ENCODE results near the gene ARL6IP1.
A peak's percentile ranks its signal among the peaks of the same experiment; 100 is the strongest.
"Not testable (repeated sequence)": the region's sequence is repeated elsewhere in the genome, so short reads cannot be mapped to it uniquely, and the experiment has no call there.

Gene ARL6IP1

DNA sequence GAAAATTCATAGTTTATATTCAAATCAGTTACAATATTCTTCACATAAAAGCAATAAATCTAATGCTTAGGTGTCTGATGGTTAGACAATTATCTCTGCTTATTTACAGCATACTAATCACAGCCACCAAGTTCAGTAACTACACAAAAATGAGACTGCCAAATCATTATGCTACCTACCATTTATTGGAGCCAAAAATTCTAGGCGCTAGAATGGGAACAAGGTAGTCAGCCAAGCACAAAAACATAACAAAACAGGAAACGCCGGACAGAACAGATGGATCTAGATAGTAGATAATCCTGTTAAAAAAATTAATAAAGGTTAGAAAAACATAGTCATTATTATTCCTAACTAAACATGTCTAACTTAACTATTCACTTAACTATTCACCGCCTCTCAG is 3.6 kb downstream of the ARL6IP1 start:
- DNase-seq = no peak

DNA sequence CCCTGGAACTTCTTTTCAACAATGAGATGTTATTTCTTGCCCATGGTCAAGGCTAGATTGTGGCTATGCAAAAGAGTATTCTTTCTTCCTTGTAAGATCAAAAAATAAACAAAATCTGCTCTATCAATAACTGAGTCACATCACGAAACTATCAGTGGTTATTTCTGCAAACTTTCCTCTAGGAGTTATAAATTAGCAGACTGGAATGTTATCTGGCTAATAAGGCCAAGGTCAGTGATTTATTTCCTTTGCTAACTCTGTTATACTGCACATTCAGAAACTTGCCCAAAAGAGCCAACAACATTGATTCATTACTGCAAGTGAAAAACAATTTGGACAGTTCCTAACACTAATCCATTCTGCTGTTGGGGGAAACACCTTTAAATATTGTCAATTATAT is 5.0 kb downstream of the ARL6IP1 start:
- no peak for DNase-seq

DNA sequence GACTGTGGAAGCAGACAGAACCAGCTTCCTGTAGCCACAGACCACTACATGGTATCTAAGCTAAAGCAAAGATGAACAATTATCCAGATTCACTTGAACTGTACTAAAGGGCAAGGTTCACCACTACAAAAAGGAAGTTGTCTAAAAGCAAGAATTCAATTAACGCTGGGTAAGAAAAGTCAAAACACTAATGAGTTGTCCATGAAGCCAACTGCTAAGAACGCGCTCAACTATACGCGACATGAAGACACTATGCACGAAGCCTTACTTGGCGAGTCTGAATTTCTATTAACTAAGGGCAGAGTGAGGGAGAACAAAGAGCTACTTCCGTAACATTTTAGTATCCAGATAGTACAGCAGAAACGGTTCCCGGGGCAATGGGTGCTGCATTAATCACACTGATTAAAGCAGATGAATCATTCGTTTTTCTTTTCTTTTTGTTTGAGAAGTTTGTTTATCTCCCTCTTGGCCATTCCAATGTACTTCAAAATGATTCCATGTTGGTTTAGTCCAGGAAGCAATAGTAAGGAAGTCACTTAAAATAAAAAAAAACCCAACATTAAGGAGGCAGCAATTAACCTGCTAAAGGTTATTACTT is 8.4 kb downstream of the ARL6IP1 start:
- no peak for DNase-seq

DNA sequence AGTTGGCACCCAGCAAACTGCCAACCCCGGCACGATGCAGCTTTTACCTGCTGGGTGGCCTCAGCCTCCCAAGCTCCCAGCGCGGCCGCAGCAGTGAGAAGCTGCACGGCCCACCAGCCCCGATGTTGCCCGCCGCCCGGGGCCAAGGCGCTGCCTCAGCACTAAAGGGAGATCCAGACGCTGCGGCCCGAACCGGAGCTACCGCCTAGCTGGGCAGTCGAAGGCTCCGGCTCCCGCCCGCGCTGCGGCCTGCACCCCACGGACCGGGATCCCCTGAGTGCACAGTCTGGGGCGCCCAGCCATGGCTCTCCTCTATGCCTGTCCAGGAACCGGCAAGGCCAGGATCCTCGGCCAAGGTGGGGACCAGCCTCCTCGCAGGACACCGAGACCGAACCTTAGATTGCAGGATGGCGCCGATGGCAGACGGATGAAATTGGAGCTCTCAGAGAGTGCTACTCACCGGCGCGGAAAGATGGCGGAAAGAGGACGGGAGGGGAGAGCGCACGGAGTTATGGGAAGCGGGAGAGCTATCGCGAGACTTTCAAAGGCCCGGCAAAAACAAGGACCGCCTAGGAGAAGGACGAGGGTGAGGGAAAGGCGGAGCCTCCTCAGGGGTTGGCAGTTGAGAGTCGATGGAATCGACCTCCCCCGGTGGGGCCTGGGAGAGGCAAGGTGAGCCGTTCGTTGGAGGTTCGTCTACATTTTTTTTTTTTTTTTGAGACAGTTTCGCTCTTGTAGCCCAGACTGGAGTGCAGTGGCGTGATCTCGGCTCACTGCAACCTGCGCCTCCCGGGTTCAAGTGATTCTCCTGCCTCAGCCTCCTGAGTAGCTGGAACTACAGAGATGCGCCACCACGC is 11.3 kb downstream of the ARL6IP1 start, which contains the start of gene RPS15A:
TSS of gene RPS15A (minus strand) at position 485 of the 857 bp plus-strand sequence. CDS start 1,221 bp downstream, outside the sequence.
- DNase-seq = peak; percentile 97

DNA sequence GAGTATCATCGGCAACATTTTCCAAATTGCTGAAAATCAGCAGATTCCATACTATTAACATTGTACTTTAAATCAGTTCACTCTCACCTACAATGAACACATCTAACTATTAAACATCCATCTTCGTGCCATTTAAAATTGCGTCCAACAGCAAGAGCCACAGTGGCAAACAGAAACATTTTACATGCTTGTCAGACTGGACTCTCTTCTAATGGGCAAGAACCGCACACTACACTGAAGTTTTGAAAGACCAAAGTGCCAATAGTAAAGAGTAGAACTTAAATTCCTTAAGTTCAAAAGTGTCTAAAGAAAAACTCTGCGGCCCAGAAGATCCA is 11.9 kb downstream of the ARL6IP1 start:
- no peak for DNase-seq

DNA sequence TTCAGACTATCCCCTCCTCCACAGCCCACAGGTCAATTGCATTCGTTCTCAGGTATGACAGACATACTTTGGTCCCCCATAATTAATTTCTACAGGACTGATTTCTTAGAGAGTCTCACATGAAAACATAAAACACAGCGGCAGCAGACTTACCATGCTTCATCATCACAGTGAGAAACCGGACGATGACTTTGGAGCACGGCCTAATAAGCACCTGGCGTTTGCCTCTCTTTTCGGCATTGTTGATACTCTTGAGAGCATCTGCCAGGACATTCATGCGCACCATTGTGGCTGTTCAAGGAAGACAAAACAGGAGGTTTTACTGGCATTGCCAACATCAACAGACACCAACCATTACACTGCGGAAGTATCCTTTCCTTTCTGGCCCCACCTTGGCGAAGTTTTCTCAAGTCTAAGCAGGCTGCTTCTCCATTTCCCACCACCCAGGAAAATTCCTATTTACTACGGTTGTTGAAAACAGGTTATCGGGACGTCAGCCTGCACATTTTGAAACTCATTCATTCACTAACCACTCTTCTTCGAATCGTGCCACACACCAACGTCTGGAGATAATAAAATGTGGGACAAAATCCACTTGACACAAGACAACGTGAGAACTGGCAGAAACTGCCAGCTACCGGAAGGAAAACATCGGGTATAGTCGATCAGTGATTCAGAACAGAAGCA is 12.4 kb downstream of the ARL6IP1 start:
- no peak for DNase-seq

DNA sequence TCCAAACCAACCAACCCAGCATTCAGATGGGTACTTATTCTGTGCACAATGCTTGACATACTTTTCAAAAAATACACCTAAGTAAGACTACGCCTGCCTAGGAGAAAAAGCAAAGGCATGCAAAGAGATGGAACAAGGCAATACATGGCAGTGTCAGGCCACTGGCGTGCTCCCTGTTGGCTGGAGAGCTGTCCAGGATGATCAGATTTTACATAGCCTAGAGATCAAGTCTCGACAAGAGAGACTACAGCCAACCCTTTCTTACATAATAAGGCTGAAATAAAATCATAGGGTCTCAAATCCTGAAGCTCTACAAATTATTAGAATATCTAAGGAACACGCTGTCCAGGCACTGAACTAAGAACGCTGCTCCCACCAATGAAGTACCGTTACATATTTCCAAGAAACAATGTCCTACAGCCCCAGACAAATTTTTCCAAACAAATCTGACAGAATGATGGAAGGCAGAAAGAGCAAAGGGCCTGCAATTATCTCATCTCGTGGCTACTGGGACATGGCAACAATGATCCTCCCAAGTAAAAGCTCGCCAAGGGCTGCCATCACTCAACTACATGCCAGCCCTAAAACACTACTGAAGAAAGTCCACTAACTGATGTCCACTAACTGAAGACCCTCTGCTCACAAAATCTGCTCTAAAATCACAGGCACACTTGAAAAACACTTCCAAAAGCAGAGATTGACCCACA is 16.3 kb downstream of the ARL6IP1 start:
- DNase-seq = no peak

DNA sequence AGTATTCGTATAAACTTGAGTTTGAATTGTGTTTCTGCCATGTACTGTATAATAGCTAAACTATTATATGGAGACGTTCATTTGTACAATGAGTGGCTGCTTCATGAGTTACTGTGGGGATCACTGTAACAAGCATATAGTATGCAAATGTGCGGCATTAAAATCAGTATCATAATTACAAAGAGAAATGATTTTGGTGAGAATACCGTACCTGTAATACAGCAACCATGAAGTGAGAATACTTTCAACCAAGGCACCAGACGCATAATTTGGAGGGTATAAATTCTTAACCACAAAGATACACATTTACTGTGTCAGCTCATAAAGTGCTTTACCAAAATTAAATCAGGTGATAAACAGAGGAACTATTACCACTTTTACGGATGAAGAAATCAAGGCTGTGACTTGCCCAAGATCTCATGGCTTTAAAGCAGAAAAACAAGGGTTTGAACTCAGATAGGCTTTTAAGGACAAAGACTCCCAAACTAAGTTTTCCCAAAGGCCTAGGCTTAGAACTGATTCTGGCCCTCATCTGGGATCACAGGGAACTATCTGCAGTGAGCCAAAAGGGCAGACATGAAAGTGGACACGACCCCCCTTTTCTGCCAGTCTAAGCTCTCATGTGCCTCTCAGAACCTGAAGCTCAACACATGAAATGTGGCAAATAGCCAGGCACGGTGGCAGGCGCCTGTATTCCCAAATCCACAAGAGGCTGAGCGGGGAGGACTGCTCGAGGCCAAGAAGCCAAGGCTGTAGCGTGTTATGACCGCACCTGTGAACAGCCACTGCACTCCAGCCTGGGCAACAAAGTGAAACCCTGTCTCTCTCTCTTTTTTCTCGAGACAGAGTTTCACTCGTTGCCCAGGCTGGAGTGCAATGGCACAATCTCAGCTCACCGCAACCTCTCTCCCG is 17.7 kb downstream of the ARL6IP1 start:
- DNase-seq = no peak

DNA sequence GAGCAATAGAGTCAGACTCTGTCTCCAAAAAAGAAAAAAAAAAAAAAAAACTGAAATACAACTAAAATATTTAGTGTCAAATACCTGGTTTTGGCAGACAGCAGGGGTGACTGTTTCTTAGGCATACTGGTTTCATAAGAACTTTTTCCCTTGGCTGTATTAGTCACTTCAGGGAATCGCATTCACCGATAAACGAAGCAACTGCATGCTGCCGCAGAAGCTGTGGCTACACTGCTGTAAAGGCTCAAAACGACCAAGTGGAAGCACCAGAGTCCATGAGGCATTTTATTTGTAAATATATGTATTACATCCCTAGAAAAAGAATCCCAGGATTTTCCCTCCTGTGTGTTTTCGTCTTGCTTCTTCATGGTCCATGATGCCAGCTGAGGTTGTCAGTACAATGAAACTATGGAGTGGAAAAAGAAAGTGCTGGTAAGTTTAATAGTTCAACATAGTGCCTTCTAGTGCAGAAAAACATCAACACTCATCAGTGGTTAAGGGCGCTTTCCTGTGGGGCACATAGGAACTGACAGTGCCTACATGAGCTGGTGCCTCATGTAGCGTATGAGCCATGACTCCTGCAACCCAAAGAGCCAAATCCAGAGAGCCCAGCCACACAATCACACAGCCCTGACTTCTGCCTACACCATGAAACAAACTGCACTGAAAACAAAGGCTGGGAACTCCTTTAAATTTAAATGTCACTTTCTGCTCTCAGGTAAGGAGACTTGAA is 18.5 kb downstream of the ARL6IP1 start:
- no peak for DNase-seq

DNA sequence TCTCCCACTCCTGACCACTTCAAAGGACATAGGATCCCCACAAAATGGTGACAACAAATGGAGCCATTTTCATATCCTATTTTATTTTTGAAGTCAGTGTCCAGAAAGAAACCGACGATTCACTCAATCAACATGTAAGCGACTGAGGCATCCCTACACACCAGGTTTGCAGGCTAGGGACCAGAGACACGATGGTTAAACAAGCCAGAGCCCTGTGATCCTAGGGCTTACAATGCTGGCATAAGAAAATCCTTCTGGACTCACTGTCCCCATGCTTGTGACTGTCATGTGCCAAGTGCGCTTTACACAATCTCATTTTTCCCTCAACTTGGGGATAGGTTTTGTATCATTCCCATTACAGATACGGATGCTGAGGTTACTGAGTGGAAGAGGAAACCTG is 20.1 kb downstream of the ARL6IP1 start:
- not testable (repeated sequence) for DNase-seq

DNA sequence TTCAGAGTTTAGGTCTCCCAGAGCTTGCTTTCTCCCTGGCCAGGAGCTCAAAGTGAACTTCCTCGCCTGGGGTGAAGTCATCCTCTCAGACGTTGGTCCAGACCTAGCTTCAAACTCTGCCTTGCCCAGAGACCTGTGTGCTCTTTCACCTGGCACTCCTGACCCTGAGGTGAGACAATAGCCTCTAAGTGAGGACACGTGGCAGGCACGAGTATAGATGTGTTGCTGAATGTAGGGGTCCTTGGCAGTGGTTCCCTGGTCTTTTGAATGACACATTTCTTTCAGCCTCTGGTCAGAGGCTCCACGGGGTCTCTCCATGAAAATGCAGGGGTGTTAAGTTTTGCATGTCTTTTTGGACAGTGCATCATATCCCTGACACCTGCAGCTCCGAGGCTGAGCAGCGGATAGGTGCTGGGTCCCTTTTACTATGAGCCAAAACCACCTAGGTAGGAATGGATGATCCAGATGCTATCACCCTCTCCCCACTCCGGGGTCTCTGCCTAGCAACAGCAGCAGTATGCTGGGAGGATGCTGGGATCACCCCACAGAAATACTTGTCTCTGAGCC is 20.8 kb downstream of the ARL6IP1 start:
- not testable (repeated sequence) for DNase-seq

DNA sequence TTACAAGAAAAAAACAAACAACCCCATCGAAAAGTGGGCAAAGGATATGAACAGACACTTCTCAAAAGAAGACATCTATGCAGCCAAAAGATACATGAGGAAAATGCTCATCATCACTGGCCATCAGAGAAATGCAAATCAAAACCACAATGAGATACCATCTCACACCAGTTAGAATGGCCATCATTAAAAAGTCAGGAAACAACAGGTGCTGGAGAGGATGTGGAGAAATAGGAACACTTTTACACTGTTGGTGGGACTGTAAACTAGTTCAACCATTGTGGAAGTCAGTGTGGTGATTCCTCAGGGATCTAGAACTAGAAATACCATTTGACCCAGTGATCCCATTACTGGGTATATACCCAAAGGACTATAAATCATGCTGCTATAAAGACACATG is 23.7 kb downstream of the ARL6IP1 start:
- not testable (repeated sequence) for DNase-seq

DNA sequence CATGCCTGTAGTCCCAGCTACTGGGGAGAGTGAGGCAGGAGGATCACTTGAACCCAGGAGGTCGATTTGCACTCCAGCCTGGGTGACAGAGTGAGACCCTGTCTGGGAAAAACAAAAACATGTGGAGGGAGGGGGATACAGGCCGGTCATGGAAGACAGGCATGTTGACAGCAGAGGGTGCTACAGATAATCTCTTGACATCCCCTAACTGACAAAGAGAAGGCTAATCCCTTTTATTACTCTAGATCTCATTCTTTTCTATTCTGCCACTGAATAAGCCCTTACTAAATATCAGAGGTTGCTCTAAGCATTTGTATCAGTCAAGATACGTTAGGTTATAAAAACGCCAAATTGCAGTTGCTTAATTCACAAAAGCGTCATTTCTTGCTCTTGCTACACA is 25.0 kb downstream of the ARL6IP1 start:
- not testable (repeated sequence) for DNase-seq

DNA sequence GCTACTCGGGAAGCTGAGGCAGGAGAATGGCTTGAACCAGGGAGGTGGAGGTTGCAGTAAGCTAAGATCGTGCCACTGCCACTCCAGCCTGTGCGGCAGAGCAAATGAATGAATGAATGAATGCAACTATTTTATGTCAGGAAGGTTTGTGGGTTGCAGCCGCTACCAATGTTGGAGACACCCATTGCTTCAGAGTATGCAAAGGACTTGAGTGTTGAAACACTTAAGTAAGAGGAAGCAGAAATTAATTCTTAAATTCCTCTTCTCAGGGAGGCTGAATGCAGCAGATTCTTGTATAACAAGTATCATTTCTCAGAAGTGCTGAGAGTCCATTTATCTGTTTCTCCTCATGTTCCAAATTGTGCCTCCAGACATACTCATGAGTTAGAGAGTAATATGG is 26.7 kb downstream of the ARL6IP1 start:
- not testable (repeated sequence) for DNase-seq

DNA sequence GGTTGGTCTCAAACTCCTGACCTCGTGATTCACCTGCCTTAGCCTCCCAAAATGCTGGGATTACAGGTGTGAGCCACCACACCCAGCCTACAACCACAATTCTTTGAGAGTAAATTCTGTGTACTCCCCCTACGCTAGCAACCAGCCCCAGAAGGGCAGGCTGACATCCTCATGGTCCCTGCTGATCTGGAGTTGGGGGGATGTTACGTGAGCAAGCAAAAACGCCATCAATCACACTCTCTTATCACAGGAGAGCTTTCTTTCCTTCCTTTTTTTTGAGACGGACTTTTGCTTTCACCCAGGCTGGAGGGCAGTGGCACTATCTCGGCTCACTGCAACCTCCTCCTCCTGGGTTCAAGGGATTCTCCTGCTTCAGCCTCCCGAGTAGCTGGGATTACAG is 29.2 kb downstream of the ARL6IP1 start:
- DNase-seq = not testable (repeated sequence)

DNA sequence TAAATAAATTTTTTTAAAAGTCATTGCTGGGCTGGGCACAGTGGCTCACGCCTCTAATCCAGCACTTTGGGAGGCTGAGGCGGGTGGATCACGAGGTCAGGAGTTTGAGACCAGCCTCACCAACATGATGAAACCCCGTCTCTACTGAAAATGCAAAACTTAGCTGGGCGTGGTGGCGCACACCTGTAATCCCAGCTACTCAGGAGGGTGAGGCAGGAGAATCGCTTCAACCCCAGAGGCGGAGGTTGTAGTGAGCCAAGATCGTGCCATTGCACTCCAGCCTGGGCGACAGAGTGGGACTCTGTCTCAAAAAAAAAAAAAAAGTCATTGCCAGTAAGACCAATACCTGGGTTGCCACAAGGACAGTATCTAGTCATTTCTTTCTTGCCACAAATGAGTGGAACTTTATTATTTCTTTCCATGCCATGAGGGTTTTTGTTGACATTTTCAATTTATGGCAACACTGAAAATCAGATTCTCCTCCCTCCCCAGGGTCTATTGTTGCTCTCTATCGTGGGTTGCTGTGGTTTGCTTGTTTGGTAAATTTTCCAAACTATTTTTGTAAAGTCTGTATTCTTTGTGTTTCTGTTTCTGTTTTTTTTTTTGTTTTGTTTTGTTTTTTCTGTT is 30.9 kb downstream of the ARL6IP1 start:
- not testable (repeated sequence) for DNase-seq

DNA sequence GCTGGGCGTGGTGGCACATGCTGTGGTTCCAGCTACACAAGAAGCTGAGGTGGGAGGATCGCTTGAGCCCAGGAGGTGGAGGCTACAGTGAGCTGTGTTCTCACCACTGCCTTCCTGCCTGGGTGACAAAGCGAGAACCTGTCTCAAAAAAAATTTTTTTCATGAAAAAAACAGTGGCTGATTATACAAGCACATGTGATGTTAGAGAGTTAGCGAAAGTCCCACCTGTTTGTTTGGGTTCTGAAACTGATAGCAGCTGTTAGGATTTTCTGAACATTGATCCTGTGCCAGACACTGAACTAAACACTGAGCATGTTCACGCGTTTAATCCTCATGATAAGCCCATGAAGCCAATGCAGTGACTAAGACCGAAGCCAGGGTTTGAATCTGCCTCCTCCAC is 34.1 kb downstream of the ARL6IP1 start:
- DNase-seq = not testable (repeated sequence)

DNA sequence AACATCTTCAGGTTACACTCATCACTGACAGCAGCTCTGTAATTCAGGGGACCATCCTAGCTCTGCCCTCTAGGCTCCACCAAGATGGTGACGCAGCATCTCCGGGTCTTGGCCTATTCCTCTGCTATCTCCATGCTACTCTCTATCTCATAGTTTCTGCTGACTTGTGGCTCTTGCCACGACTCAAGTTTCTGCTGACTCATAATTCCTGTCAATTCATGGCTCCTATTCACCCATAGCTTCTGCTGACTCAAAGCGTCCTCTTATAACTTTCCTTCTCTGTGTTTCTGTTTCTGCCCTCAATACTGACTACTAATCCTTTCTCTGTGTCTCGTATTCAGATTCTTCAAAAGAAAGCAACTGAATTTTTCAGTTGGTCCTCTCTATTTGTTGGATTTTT is 38.6 kb downstream of the ARL6IP1 start:
- not testable (repeated sequence) for DNase-seq

DNA sequence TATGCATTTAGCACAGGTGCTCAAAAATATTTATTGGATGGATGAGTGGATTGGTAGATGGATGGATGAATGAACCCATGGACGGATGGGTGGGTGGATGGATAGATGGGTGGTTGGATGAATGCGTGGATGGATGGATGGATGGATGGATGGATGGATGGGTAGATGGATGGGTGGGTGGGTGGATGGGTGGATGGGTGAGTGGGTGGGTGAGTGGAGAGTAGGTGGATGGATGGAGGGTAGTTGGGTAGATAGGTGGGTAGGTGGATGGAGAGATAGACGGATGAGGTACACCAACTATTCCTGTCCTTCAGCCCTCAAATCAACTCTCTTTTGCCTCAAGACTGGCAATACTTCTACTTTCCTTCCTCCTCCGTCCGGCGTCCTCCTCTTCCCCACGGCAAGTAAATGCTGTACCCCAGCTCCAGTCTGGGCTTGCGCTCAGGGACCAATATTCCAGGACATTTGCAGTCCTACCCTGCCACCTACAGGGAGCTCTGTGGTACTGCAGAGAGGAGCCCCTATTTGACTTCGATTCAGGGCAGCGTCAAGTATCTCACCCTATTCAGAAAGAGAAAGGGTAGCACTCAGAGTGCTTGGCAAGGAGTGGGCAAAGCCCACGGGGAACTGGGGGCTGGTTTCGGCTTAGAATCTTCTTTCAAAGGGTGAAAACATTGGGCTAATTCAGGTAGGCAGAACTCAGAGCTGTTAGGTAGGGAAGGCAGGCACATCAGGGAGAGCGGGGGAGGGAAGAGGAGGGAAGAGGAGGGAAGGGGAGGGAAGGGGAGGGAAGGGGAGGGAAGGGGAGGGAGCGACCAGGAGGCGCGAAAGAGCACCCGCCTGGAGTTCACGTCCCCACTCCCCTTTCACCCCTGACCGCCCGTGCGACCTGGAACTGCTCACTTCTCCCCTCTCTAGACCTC is 41.5 kb downstream of the ARL6IP1 start:
- DNase-seq = not testable (repeated sequence)

Data from femur (tissue), 1 donor.